Nucleus accumbens (tissue), 56 donors: ENCODE measurements around the gene PCDHGB3.
A peak's percentile ranks its signal among the peaks of the same experiment; 100 is the strongest.
"Not testable (repeated sequence)": the region's sequence is repeated elsewhere in the genome, so short reads cannot be mapped to it uniquely, and the experiment has no call there.

ENCODE experiments used
- DNase-seq, 56 donors: peaks; one replicate each; lab custom pipeline; 2025; lab: John Stamatoyannopoulos, UW

The PCDHGB3 gene

DNA sequence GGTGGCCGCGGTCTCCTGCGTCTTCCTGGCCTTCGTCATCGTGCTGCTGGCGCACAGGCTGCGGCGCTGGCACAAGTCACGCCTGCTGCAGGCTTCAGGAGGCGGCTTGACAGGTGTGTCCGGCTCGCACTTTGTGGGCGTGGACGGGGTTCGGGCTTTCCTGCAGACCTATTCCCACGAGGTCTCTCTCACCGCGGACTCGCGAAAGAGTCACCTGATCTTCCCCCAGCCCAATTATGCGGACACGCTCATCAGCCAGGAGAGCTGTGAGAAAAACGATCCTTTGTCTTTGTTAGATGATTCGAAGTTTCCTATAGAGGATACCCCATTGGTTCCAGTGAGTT, 45.2 kb downstream of the PCDHGB3 start:
- not testable (repeated sequence) for DNase-seq

DNA sequence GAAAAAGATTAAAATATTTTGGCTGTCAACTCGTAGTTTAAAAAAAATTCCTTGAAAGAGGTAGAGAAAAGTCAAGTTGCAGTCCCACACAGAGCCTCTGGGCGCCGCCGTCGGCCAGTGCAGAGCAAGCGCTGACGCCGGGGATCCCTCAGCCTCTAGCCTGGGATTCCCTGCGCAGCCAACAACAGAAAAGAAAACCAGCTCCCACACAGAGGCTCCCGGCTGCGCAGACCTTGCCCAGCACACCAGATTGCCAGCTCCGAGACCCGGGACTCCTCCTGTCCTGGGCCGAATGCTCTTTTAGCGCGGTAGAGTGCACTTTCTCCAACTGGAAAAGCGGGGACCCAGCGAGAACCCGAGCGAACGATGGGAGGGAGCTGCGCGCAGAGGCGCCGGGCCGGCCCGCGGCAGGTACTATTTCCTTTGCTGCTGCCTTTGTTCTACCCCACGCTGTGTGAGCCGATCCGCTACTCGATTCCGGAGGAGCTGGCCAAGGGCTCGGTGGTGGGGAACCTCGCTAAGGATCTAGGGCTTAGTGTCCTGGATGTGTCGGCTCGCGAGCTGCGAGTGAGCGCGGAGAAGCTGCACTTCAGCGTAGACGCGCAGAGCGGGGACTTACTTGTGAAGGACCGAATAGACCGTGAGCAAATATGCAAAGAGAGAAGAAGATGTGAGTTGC, 47.6 kb downstream of the PCDHGB3 start, which contains the start of gene PCDHGB7:
TSS of gene PCDHGB7 (plus strand) at position 184 of the 679 bp plus-strand sequence. CDS start at position 367, 183 bp downstream.
- DNase-seq: peak in 15 of 56 donors; percentile 11 to 64 (median 26)

DNA sequence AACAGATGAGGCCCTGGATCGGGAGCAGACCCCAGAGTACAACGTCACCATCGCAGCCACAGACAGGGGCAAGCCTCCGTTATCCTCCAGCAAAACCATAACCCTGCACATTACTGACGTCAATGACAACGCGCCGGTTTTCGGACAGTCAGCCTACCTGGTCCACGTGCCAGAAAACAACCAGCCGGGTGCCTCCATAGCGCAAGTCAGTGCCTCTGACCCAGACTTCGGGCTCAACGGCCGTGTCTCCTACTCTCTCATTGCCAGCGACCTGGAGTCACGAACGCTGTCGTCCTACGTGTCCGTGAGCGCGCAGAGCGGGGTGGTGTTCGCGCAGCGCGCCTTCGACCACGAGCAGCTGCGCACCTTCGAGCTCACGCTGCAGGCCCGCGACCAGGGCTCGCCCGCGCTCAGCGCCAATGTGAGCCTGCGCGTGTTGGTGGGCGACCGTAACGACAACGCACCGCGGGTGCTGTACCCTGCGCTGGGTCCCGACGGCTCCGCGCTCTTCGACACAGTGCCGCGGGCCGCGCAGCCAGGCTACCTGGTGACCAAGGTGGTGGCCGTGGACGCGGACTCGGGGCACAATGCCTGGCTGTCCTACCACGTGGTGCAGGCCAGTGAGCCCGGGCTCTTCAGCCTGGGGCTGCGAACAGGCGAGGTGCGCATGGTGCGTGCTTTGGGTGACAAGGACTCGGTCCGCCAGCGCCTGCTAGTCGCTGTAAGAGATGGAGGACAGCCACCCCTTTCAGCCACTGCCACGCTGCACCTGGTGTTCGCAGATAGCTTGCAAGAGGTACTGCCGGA, 49.2 kb downstream of the PCDHGB3 start:
- no peak for DNase-seq

DNA sequence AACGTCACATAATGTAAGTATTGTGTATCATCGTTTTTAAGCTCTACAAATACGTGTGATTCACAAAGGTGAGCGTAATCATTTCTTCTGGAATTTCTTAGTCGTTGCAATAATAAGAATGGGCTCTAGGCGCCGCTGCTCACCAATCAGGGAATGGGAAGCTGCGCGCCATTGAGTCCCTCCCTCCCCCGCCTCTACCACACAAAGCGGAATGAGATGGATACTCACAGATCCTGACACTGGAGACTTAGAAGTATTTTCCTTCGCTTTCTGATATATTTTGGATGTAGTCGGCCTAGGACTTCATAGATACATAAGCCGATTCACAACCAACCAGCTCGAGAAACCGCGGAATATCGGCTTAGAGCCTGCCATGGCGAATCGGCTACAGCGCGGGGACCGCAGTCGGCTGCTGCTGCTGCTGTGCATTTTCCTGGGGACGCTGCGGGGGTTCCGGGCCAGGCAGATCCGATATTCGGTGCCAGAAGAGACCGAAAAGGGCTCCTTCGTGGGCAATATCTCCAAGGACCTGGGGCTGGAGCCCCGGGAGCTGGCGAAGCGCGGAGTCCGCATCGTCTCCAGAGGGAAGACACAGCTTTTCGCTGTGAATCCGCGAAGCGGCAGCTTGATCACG, 50.9 kb downstream of the PCDHGB3 start, which contains the start of gene PCDHGA11:
TSS of gene PCDHGA11 (plus strand) at position 197 of the 634 bp plus-strand sequence. CDS start at position 374, 177 bp downstream.
- DNase-seq: peak in 1 of 56 donors; percentile 13

GRCh38 chr5:141421489-141421855, 51.4 kb downstream of the PCDHGB3 start:
- DNase-seq: no peak
